Keratinocyte (primary cell): Measurements from ENCODE around the gene UBE2N. TPM values are rescaled to one million over a fixed set of nuclear protein-coding genes. Genes with fewer than 3 reads are reported as not detected.
"Not testable (repeated sequence)": the region's sequence is repeated elsewhere in the genome, so short reads cannot be mapped to it uniquely, and the experiment has no call there.

ENCODE experiments used
- DNase-seq: peaks from one replicate; pipeline ENCODE4 v3.0.0-alpha.2; 2011; ENCODE audit warnings: low read depth, missing footprints, low spot score
- FAIRE-seq: peaks from 2 replicates; lab custom pipeline; 2011; peaks lifted over from hg19 to GRCh38; lab: Jason Lieb, UNC
- H2AFZ ChIP-seq: 2 replicates; pipeline ENCODE4 v1.6.0; 2012; ENCODE audit warnings: low read length, control low read depth, inconsistent platforms; ENCODE audit not compliant: control insufficient read depth
- H3K27ac ChIP-seq: 2 replicates; pipeline ENCODE4 v1.5.1; 2011; ENCODE audit warnings: low read length; ENCODE audit not compliant: control insufficient read depth, insufficient read depth
- H3K27me3 ChIP-seq: 3 replicates; pipeline ENCODE4 v1.6.0; 2011; ENCODE audit warnings: low read length; ENCODE audit not compliant: control insufficient read depth, insufficient read depth; ENCODE audit errors: extremely low read depth
- H3K36me3 ChIP-seq, 2 experiments: 2 replicates in 1 of 2; 3 replicates in 1 of 2; pipeline ENCODE4 v1.5.1; 2011; ENCODE audit warnings: low read length in 2 of 2, mild to moderate bottlenecking in 1 of 2; ENCODE audit not compliant: control insufficient read depth in 2 of 2, insufficient read depth in 2 of 2; ENCODE audit errors: extremely low read depth in 1 of 2
- H3K4me1 ChIP-seq: 3 replicates; pipeline ENCODE4 v1.5.1; 2011; ENCODE audit warnings: low read length; ENCODE audit not compliant: control insufficient read depth, insufficient read depth; ENCODE audit errors: extremely low read depth
- H3K4me2 ChIP-seq: 3 replicates; pipeline ENCODE4 v1.6.0; 2011; ENCODE audit warnings: low read depth, low read length; ENCODE audit not compliant: control insufficient read depth, insufficient read depth; ENCODE audit errors: extremely low read depth
- H3K4me3 ChIP-seq, 3 experiments: fragments of 200-600 bp in 1 of 3; sonication (generic) in 1 of 3; 2 replicates in 2 of 3; 3 replicates in 1 of 3; pipeline ENCODE4 v1.5.1; 2011 to 2016; ENCODE audit warnings: low read length in 3 of 3, mild to moderate bottlenecking in 3 of 3, control low read depth in 2 of 3, inconsistent platforms in 1 of 3, low read depth in 1 of 3, mixed read lengths in 1 of 3, mixed run types in 1 of 3, moderate library complexity in 1 of 3; ENCODE audit not compliant: control insufficient read depth in 2 of 3, insufficient read depth in 2 of 3; ENCODE audit errors: extremely low read depth in 1 of 3
- H3K79me2 ChIP-seq: 2 replicates; pipeline ENCODE4 v1.6.0; 2012; ENCODE audit warnings: low read length; ENCODE audit not compliant: control insufficient read depth, insufficient read depth
- H3K9ac ChIP-seq: 3 replicates; pipeline ENCODE4 v1.6.0; 2011; ENCODE audit warnings: low read length; ENCODE audit not compliant: control insufficient read depth, insufficient read depth; ENCODE audit errors: extremely low read depth
- H3K9me1 ChIP-seq: 3 replicates; pipeline ENCODE4 v1.6.0; 2011; ENCODE audit warnings: low read length; ENCODE audit not compliant: control insufficient read depth, insufficient read depth; ENCODE audit errors: extremely low read depth
- H3K9me3 ChIP-seq: 2 replicates; pipeline ENCODE4 v1.5.1; 2012; ENCODE audit warnings: low read depth, low read length; ENCODE audit not compliant: control insufficient read depth
- H4K20me1 ChIP-seq: 3 replicates; pipeline ENCODE4 v1.6.0; 2011; ENCODE audit warnings: low read length; ENCODE audit not compliant: control insufficient read depth, insufficient read depth; ENCODE audit errors: extremely low read depth
- CTCF ChIP-seq, 3 experiments: IDR thresholded peaks in 1 of 3; conservative IDR thresholded peaks in 1 of 3; optimal IDR thresholded peaks in 1 of 3; 2 replicates in 2 of 3; 3 replicates in 1 of 3; pipeline versions ENCODE3 to v1.5.1; 2011; ENCODE audit warnings: low read length in 3 of 3, mild to moderate bottlenecking in 3 of 3, moderate library complexity in 2 of 3, control low read depth in 1 of 3, inconsistent platforms in 1 of 3; ENCODE audit not compliant: insufficient read depth in 2 of 3; ENCODE audit errors: extremely low read depth in 1 of 3
- EZH2 ChIP-seq: IDR thresholded peaks from one replicate; pipeline ENCODE4 v1.6.1; 2012; ENCODE audit warnings: inconsistent platforms, mild to moderate bottlenecking, low read length, moderate library complexity
- dilution Hi-C: fragments of 300-500 bp; cut with MboI; formaldehyde crosslinking; loops from one replicate; pipeline ENCODE4 v1.7.0; 2020; ENCODE audit warnings: low sequenced_read_pairs; ENCODE audit not compliant: extremely low pct_ligation_motif_present
- polyA plus RNA-seq, 5 experiments: library from polyadenylated mRNA; depleted of rRNA in 3 of 5; stranded (reverse) in 3 of 5; stranded (forward) in 1 of 5; unstranded in 1 of 5; fragments of >200 nt; gene quantifications; 1 replicate in 1 of 5; 2 replicates in 3 of 5; 3 replicates in 1 of 5; pipeline versions ENCODE4 v1.2.1 to v1.2.3, GENCODE V29; 2011 to 2012; ENCODE audit warnings: missing spikeins in 2 of 5, low read depth in 1 of 5, low replicate concordance in 1 of 5

UBE2N gene
- polyA plus RNA-seq, 1 donor (not counting 4 experiments of a cell fraction or from before 2014, with no cell fraction given) = 218 TPM

- H3K27ac ChIP-seq = peak overlapping the region; percentile 86
- peak overlapping the region; percentile 76 for H2AFZ ChIP-seq
- no peaks in the 10 kb centered on the region for H3K27me3 ChIP-seq
Observed at GRCh38 chr12:93378998-93379325, 62.8 kb downstream of the UBE2N start.

GRCh38 chr12:93378196-93378997 lies 63.4 kb downstream of the UBE2N start:
- Histone ChIP-seq H3K4me1 (peaks cover 18% of the 10 kb centered on the region), H3K4me3 (peak overlapping the region; percentile 62 to 94 (median 87)), H3K4me2 (peak overlapping the region; percentile 83), H3K9ac (peak overlapping the region; percentile 86), H2AFZ (peak overlapping the region; percentile 76), H3K27ac (peak overlapping the region; percentile 86), H3K79me2 (peaks cover 52% of the 10 kb centered on the region)
- H3K9me3 ChIP-seq, H3K9me1 ChIP-seq, DNase-seq, dilution Hi-C loops, H3K27me3 ChIP-seq, H3K36me3 ChIP-seq, H4K20me1 ChIP-seq, FAIRE-seq: not testable (repeated sequence)

More at GRCh38 chr12:93378998-93379325, 62.8 kb downstream of the UBE2N start:
- peaks cover 0 to 8% of the 10 kb centered on the region in 2 experiments for H3K36me3 ChIP-seq
- H3K79me2 ChIP-seq = peaks cover 57% of the 10 kb centered on the region
- peak overlapping the region; percentile 86 for H3K9ac ChIP-seq
- no peaks in the 10 kb centered on the region for H3K9me1 ChIP-seq
- dilution Hi-C loops = no loop called here
- H3K4me2 ChIP-seq = peak overlapping the region; percentile 83
- H3K4me1 ChIP-seq = peaks cover 18% of the 10 kb centered on the region
- H3K9me3 ChIP-seq = no peaks in the 10 kb centered on the region
- H4K20me1 ChIP-seq = peaks cover 9% of the 10 kb centered on the region
- DNase-seq (no peak), FAIRE-seq (no peak)
- peak overlapping the region; percentile 62 to 94 (median 87) for H3K4me3 ChIP-seq
- TF ChIP-seq EZH2 (no peak), CTCF (optimal IDR thresholded peaks at IDR 0.05 in 1 of 3, IDR thresholded peaks at IDR 0.05 in 1 of 3, conservative IDR thresholded peaks at IDR 0.05 in 1 of 3; ENCODE audit: extremely low read depth in 1 of 3, insufficient read depth in 2 of 3, low read length in 3 of 3) (no peak)
